ENCODE results near the gene CFP. TPM values are rescaled to one million over a fixed set of nuclear protein-coding genes. Genes with fewer than 3 reads are reported as not detected.
A peak's percentile ranks its signal among the peaks of the same experiment; 100 is the strongest.

Gene CFP
- total and polyA plus RNA-seq, 2 of the 13 experiments (the other 11 are each of a cell fraction or from before 2014, with no cell fraction given), result 0.01 TPM; not detected in 1

- TF ChIP-seq ZNF431 (CRISPR knock-in tag; IDR thresholded peaks at IDR 0.05; ENCODE audit: borderline replicate concordance, low read depth), result no peak
- 0 out of 2 replicates have a peak, but pooled peaks have one; percentile 6 for TF ChIP-seq ZNF740 (CRISPR knock-in tag; IDR thresholded peaks at IDR 0.05)
- no peak for TF ChIP-seq ZNF616 (CRISPR knock-in tag; IDR thresholded peaks at IDR 0.05; ENCODE audit: low read depth)
- TF ChIP-seq, protein P1, sequence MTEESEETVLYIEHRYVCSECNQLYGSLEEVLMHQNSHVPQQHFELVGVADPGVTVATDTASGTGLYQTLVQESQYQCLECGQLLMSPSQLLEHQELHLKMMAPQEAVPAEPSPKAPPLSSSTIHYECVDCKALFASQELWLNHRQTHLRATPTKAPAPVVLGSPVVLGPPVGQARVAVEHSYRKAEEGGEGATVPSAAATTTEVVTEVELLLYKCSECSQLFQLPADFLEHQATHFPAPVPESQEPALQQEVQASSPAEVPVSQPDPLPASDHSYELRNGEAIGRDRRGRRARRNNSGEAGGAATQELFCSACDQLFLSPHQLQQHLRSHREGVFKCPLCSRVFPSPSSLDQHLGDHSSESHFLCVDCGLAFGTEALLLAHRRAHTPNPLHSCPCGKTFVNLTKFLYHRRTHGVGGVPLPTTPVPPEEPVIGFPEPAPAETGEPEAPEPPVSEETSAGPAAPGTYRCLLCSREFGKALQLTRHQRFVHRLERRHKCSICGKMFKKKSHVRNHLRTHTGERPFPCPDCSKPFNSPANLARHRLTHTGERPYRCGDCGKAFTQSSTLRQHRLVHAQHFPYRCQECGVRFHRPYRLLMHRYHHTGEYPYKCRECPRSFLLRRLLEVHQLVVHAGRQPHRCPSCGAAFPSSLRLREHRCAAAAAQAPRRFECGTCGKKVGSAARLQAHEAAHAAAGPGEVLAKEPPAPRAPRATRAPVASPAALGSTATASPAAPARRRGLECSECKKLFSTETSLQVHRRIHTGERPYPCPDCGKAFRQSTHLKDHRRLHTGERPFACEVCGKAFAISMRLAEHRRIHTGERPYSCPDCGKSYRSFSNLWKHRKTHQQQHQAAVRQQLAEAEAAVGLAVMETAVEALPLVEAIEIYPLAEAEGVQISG (CRISPR knock-in tag; IDR thresholded peaks at IDR 0.05), result peak; percentile 30; the same call in 1 of the 2 replicates
- no peak for TF ChIP-seq MAFG (CRISPR knock-in tag; IDR thresholded peaks at IDR 0.05)
- TF ChIP-seq ZBTB7B (CRISPR knock-in tag; IDR thresholded peaks at IDR 0.05), result no peak
- TF ChIP-seq DNMT3B (CRISPR knock-in tag; conservative IDR thresholded peaks at IDR 0.05), result no peak; the same call in 1 of the 2 replicates
- peak; percentile 37 for TF ChIP-seq ZNF883 (CRISPR knock-in tag; IDR thresholded peaks at IDR 0.05; ENCODE audit: not compliant biosample characterization)
- no peak; the same call in 1 of the 2 replicates for TF ChIP-seq CCDC6 (CRISPR knock-in tag; IDR thresholded peaks at IDR 0.05)
- TF ChIP-seq ZNF790 (CRISPR knock-in tag; IDR thresholded peaks at IDR 0.05; ENCODE audit: borderline replicate concordance), result no peak
- no peak; the same call in 1 of the 2 replicates for TF ChIP-seq RXRA (CRISPR knock-in tag; IDR thresholded peaks at IDR 0.05)
- TF ChIP-seq SMAD1 (CRISPR knock-in tag; IDR thresholded peaks at IDR 0.05; ENCODE audit: borderline replicate concordance, low read depth), result no peak
- no peak for TF ChIP-seq IRF1 (CRISPR knock-in tag; IDR thresholded peaks at IDR 0.05; ENCODE audit: low read depth)
- TF ChIP-seq NRL (CRISPR knock-in tag; IDR thresholded peaks at IDR 0.05; ENCODE audit: borderline replicate concordance), result no peak; the same call in 1 of the 2 replicates
- TF ChIP-seq KDM6A (CRISPR knock-in tag; IDR thresholded peaks at IDR 0.05; ENCODE audit: low read depth), result no peak
- no peak for TF ChIP-seq TOE1 (CRISPR knock-in tag; IDR thresholded peaks at IDR 0.05)
- TF ChIP-seq, protein P2, sequence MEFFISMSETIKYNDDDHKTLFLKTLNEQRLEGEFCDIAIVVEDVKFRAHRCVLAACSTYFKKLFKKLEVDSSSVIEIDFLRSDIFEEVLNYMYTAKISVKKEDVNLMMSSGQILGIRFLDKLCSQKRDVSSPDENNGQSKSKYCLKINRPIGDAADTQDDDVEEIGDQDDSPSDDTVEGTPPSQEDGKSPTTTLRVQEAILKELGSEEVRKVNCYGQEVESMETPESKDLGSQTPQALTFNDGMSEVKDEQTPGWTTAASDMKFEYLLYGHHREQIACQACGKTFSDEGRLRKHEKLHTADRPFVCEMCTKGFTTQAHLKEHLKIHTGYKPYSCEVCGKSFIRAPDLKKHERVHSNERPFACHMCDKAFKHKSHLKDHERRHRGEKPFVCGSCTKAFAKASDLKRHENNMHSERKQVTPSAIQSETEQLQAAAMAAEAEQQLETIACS (CRISPR knock-in tag; IDR thresholded peaks at IDR 0.05), result no peak
- no peak for TF ChIP-seq MIER2 (CRISPR knock-in tag; IDR thresholded peaks at IDR 0.05)
- no peak for TF ChIP-seq ZNF614 (CRISPR knock-in tag; IDR thresholded peaks at IDR 0.05; ENCODE audit: borderline replicate concordance)
- no peak for TF ChIP-seq TCF12 (IDR thresholded peaks at IDR 0.05)
- no peak for TF ChIP-seq TCF12 (CRISPR knock-in tag; IDR thresholded peaks at IDR 0.05)
- TF ChIP-seq ZNF788 (CRISPR knock-in tag; IDR thresholded peaks at IDR 0.05; ENCODE audit: borderline replicate concordance), result peak; percentile 40; the same call in 1 of the 2 replicates
- TF ChIP-seq IKZF1 (IDR thresholded peaks at IDR 0.05), result no peak
Measured at GRCh38 chrX:47658684-47659420, 29.1 kb upstream of the CFP start, which contains the start of gene UXT (continued).

All from HepG2 (cell line).